Mammary epithelial cell (primary cell): ENCODE results near the gene SYNM.
"Not testable (repeated sequence)": the region's sequence is repeated elsewhere in the genome, so short reads cannot be mapped to it uniquely, and the experiment has no call there.

Source experiments
- CTCF ChIP-seq, 2 donors: IDR thresholded peaks in 1 of 2; conservative IDR thresholded peaks in 1 of 2; 2 replicates each; pipeline ENCODE4 v1.5.1; 2011 to 2012; ENCODE audit warnings: inconsistent platforms in 2 of 2, low read length in 2 of 2, mild to moderate bottlenecking in 2 of 2, control low read depth in 1 of 2, low read depth in 1 of 2; ENCODE audit not compliant: insufficient read depth in 1 of 2; ENCODE audit errors: extremely low read depth in 1 of 2
- EZH2 ChIP-seq: IDR thresholded peaks from 2 replicates; pipeline ENCODE4 v1.6.1; 2012; ENCODE audit warnings: low read length, inconsistent platforms, borderline replicate concordance

GRCh38 chr15:99111641-99112040 is 6.8 kb downstream of the SYNM start:
- TF ChIP-seq CTCF (conservative IDR thresholded peaks at IDR 0.05 in 1 of 2, IDR thresholded peaks at IDR 0.05 in 1 of 2; ENCODE audit: extremely low read depth in 1 of 2, insufficient read depth in 1 of 2, low read depth in 1 of 2, low read length in 2 of 2); EZH2: not testable (repeated sequence)
